HL-60/S4 treated with phorbol 12-myristate 13-acetate at 8.2 ng/mL for 4 days and 3 days (cell line): ENCODE measurements around the gene CDH20.

Experiments used
- in situ Hi-C: fragments of 300-500 bp; cut with MboI; formaldehyde crosslinking; loops from 2 replicates; pipeline ENCODE4 v1.15.0; 2022; ENCODE audit warnings: low sequenced_read_pairs

Gene CDH20

GRCh38 chr18:61572084-61572655 lies 238.9 kb downstream of the CDH20 start:
- in situ Hi-C loops = no loop called here

- in situ Hi-C loops = no loop called here
These were observed 239.6 kb downstream of the CDH20 start for GRCh38 chr18:61572871-61573270.

GRCh38 chr18:61574665-61575064 lies 241.4 kb downstream of the CDH20 start:
- in situ Hi-C loops = loop anchor here (25.0 kb wide), 1 partner anchor 538 kb away; no protein-coding TSS in a partner anchor

- in situ Hi-C loops = loop anchor here (25.0 kb wide), 1 partner anchor 537 kb away; no protein-coding TSS in a partner anchor
These were observed 242.2 kb downstream of the CDH20 start for GRCh38 chr18:61575419-61575818.

- in situ Hi-C loops = loop anchor here (25.0 kb wide), 1 partner anchor 533 kb away; no protein-coding TSS in a partner anchor
These were observed 245.6 kb downstream of the CDH20 start for GRCh38 chr18:61578846-61579245.

GRCh38 chr18:61579581-61579980 lies 246.4 kb downstream of the CDH20 start:
- in situ Hi-C loops = loop anchor here (25.0 kb wide), 1 partner anchor 533 kb away; no protein-coding TSS in a partner anchor

- in situ Hi-C loops = loop anchor here (25.0 kb wide), 1 partner anchor 532 kb away; no protein-coding TSS in a partner anchor
These were observed 246.8 kb downstream of the CDH20 start for GRCh38 chr18:61580046-61580445.

GRCh38 chr18:61581578-61582201 lies 248.5 kb downstream of the CDH20 start:
- in situ Hi-C loops = loop anchor here (25.0 kb wide), 1 partner anchor 531 kb away; no protein-coding TSS in a partner anchor

- in situ Hi-C loops = loop anchor here (25.0 kb wide), 1 partner anchor 530 kb away; no protein-coding TSS in a partner anchor
These were observed 249.0 kb downstream of the CDH20 start for GRCh38 chr18:61582202-61582710.

GRCh38 chr18:61583548-61583947 lies 250.3 kb downstream of the CDH20 start:
- in situ Hi-C loops = loop anchor here (25.0 kb wide), 1 partner anchor 529 kb away; no protein-coding TSS in a partner anchor

GRCh38 chr18:61587865-61588264 lies 254.6 kb downstream of the CDH20 start:
- in situ Hi-C loops = loop anchor here (25.0 kb wide), 1 partner anchor 524 kb away; no protein-coding TSS in a partner anchor

- in situ Hi-C loops = loop anchor here (25.0 kb wide), 1 partner anchor 523 kb away; no protein-coding TSS in a partner anchor
These were observed 256.0 kb downstream of the CDH20 start for GRCh38 chr18:61589053-61589723.

- in situ Hi-C loops = loop anchor here (25.0 kb wide), 1 partner anchor 523 kb away; no protein-coding TSS in a partner anchor
These were observed 256.5 kb downstream of the CDH20 start for GRCh38 chr18:61589724-61590065.

- in situ Hi-C loops = loop anchor here (25.0 kb wide), 1 partner anchor 521 kb away; no protein-coding TSS in a partner anchor
These were observed 258.0 kb downstream of the CDH20 start for GRCh38 chr18:61591253-61591652.

- in situ Hi-C loops = loop anchor here (25.0 kb wide), 1 partner anchor 517 kb away; no protein-coding TSS in a partner anchor
These were observed 262.5 kb downstream of the CDH20 start for GRCh38 chr18:61595615-61596251.

GRCh38 chr18:61596296-61596695 lies 263.1 kb downstream of the CDH20 start:
- in situ Hi-C loops = loop anchor here (25.0 kb wide), 1 partner anchor 516 kb away; no protein-coding TSS in a partner anchor

- in situ Hi-C loops = loop anchor here (25.0 kb wide), 1 partner anchor 515 kb away; no protein-coding TSS in a partner anchor
These were observed 264.1 kb downstream of the CDH20 start for GRCh38 chr18:61597316-61597715.

- in situ Hi-C loops = no loop called here
These were observed 267.2 kb downstream of the CDH20 start for GRCh38 chr18:61600422-61600821.

- in situ Hi-C loops = no loop called here
These were observed 269.6 kb downstream of the CDH20 start for GRCh38 chr18:61602836-61603235.
